Measurements from ENCODE around the gene IL2.

Gene IL2

GRCh38 chr4:122453384-122453995, 3.0 kb downstream of the IL2 start:
- H3K27me3 Mint-ChIP-seq: no peaks in the 10 kb centered on the region
- H3K27ac Mint-ChIP-seq: no peak overlapping the region
- H3K9me3 Mint-ChIP-seq: no peaks in the 10 kb centered on the region
- H3K36me3 Mint-ChIP-seq: no peaks in the 10 kb centered on the region
- H3K4me3 Mint-ChIP-seq: no peak overlapping the region
- DNase-seq (no peak), ATAC-seq (replicated peaks) (no peak)
- H3K4me1 Mint-ChIP-seq: peaks cover 2 to 8% of the 10 kb centered on the region in 2 donors

GRCh38 chr4:122450847-122451246, 5.7 kb downstream of the IL2 start:
- no peak for DNase-seq
- Mint-ChIP-seq H3K36me3 (no peaks in the 10 kb centered on the region), H3K4me3 (no peak overlapping the region), H3K27ac (no peak overlapping the region), H3K27me3 (peaks cover 0 to 8% of the 10 kb centered on the region in 2 donors), H3K9me3 (no peaks in the 10 kb centered on the region), H3K4me1 (peaks cover 0 to 2% of the 10 kb centered on the region in 2 donors)
- ATAC-seq (replicated peaks): peak in 1 of 2 donors; percentile 16

- Mint-ChIP-seq H3K27me3 (no peaks in the 10 kb centered on the region), H3K9me3 (no peaks in the 10 kb centered on the region), H3K4me3 (no peak overlapping the region), H3K27ac (no peak overlapping the region), H3K4me1 (no peaks in the 10 kb centered on the region), H3K36me3 (no peaks in the 10 kb centered on the region)
- no peak for ATAC-seq (replicated peaks)
- DNase-seq: no peak
Measured at GRCh38 chr4:122434285-122434684, 22.2 kb downstream of the IL2 start.

- ATAC-seq (replicated peaks): no peak
- no peaks in the 10 kb centered on the region for H3K27me3 Mint-ChIP-seq
- H3K27ac Mint-ChIP-seq: no peak overlapping the region
- H3K4me1 Mint-ChIP-seq: no peaks in the 10 kb centered on the region
- no peak for DNase-seq
- no peak overlapping the region for H3K4me3 Mint-ChIP-seq
- no peaks in the 10 kb centered on the region for H3K36me3 Mint-ChIP-seq
- H3K9me3 Mint-ChIP-seq: no peaks in the 10 kb centered on the region
Measured at GRCh38 chr4:122431351-122431750, 25.2 kb downstream of the IL2 start.

GRCh38 chr4:122423246-122423645, 33.3 kb downstream of the IL2 start:
- H3K4me1 Mint-ChIP-seq: no peaks in the 10 kb centered on the region
- DNase-seq: no peak

GRCh38 chr4:122412547-122412946, 44.0 kb downstream of the IL2 start:
- no peak overlapping the region for H3K4me3 Mint-ChIP-seq
- DNase-seq: no peak
- no peaks in the 10 kb centered on the region for H3K36me3 Mint-ChIP-seq
- H3K27me3 Mint-ChIP-seq: peaks cover 5 to 9% of the 10 kb centered on the region in 2 donors
- no peak for ATAC-seq (replicated peaks)
- no peak overlapping the region for H3K27ac Mint-ChIP-seq
- H3K9me3 Mint-ChIP-seq: no peaks in the 10 kb centered on the region
- no peaks in the 10 kb centered on the region for H3K4me1 Mint-ChIP-seq

More at GRCh38 chr4:122423246-122423645, 33.3 kb downstream of the IL2 start:
- Mint-ChIP-seq H3K9me3 (peaks cover 1 to 4% of the 10 kb centered on the region in 2 donors), H3K27me3 (no peaks in the 10 kb centered on the region), H3K36me3 (no peaks in the 10 kb centered on the region), H3K27ac (no peak overlapping the region), H3K4me3 (no peak overlapping the region)
- no peak for ATAC-seq (replicated peaks)

GRCh38 chr4:122403861-122404260, 52.7 kb downstream of the IL2 start:
- no peak for ATAC-seq (replicated peaks)

More at GRCh38 chr4:122403861-122404260, 52.7 kb downstream of the IL2 start:
- H3K4me1 Mint-ChIP-seq: no peaks in the 10 kb centered on the region
- DNase-seq: no peak
- H3K27ac Mint-ChIP-seq: no peak overlapping the region
- H3K36me3 Mint-ChIP-seq: no peaks in the 10 kb centered on the region
- H3K9me3 Mint-ChIP-seq: no peaks in the 10 kb centered on the region
- H3K4me3 Mint-ChIP-seq: no peak overlapping the region
- peaks cover 6 to 7% of the 10 kb centered on the region in 2 donors for H3K27me3 Mint-ChIP-seq

All from stimulated activated naive B cell treated with anti-CD40 and anti-IgM and Interleukin-4, amounts not matched to agents 10 μg/mL and 1 μg/mL and 100 μg/mL, for 72 hours (primary cell).